Smooth muscle cell (in vitro differentiated cells): ENCODE results near the gene ALDH4A1. TPM values are rescaled to one million over a fixed set of nuclear protein-coding genes. Genes with fewer than 3 reads are reported as not detected.

Source experiments
- DNase-seq: peaks from one replicate; lab custom pipeline; 2025; ENCODE audit not compliant: unreplicated experiment; lab: John Stamatoyannopoulos, UW
- H2AFZ ChIP-seq: fragments of 200-600 bp; sonication (generic); 2 replicates; pipeline ENCODE4 v1.6.0; 2016; ENCODE audit warnings: antibody characterized with exemption, low read depth, mild to moderate bottlenecking
- H3F3A ChIP-seq: fragments of 200-600 bp; sonication (generic); 2 replicates; pipeline ENCODE4 v1.6.0; 2017; ENCODE audit warnings: antibody characterized with exemption, low read depth
- H3K27ac ChIP-seq: fragments of 200-600 bp; sonication (generic); 2 replicates; pipeline ENCODE4 v1.5.1; 2016; ENCODE audit warnings: low read depth, mild to moderate bottlenecking
- H3K27me3 ChIP-seq: fragments of 200-600 bp; sonication (generic); 2 replicates; pipeline ENCODE4 v1.6.1; 2016; ENCODE audit warnings: low read depth, mild to moderate bottlenecking
- H3K36me3 ChIP-seq: fragments of 200-600 bp; sonication (generic); 2 replicates; pipeline ENCODE4 v1.5.1; 2016; ENCODE audit warnings: low read depth
- H3K4me1 ChIP-seq: fragments of 200-600 bp; sonication (generic); 2 replicates; pipeline ENCODE4 v1.5.1; 2016; ENCODE audit warnings: low read depth
- H3K4me2 ChIP-seq: fragments of 200-600 bp; sonication (generic); 2 replicates; pipeline ENCODE4 v1.6.0; 2016; ENCODE audit warnings: mild to moderate bottlenecking
- H3K4me3 ChIP-seq: fragments of 200-600 bp; sonication (generic); 2 replicates; pipeline ENCODE4 v1.5.1; 2016; ENCODE audit warnings: mild to moderate bottlenecking
- H3K79me2 ChIP-seq: fragments of 200-600 bp; sonication (generic); 2 replicates; pipeline ENCODE4 v1.6.0; 2016; ENCODE audit warnings: low read depth, mild to moderate bottlenecking
- H3K9ac ChIP-seq: fragments of 200-600 bp; sonication (generic); 2 replicates; pipeline ENCODE4 v1.6.0; 2016; ENCODE audit warnings: low read depth
- H3K9me3 ChIP-seq: fragments of 200-600 bp; sonication (generic); replicated peaks from 2 replicates; pipeline ENCODE4 v1.5.1; 2016; ENCODE audit warnings: low read depth
- H4K20me1 ChIP-seq: fragments of 200-600 bp; sonication (generic); 2 replicates; pipeline ENCODE4 v1.6.0; 2016; ENCODE audit warnings: low read depth
- WGBS: methylation state at CpG from one replicate; pipeline ENCODE4 v1.1.7; 2016; ENCODE audit warnings: low lambda C conversion rate; 5-methylcytosine and 5-hydroxymethylcytosine counted together
- polyA plus RNA-seq: library from polyadenylated mRNA; unstranded; fragments of >200 nt; fragmentation: Nextera tagmentation; extraction: Ambion mirVana; gene quantifications from 2 replicates; pipeline ENCODE4 v1.2.1, GENCODE V29; 2016
- total RNA-seq: library from RNA; depleted of rRNA; stranded (reverse); fragments of >200 nt; gene quantifications from 2 replicates; pipeline ENCODE4 v1.2.3, GENCODE V29; 2014
- TF ChIP-seq, protein P1 (sequence below): fragments of 200-600 bp; sonication (generic); IDR thresholded peaks from 2 replicates; pipeline ENCODE4 v1.5.1; 2017; ENCODE audit warnings: borderline replicate concordance, mild to moderate bottlenecking, antibody characterized with exemption; ENCODE audit not compliant: insufficient read depth, poor library complexity, severe bottlenecking

Gene ALDH4A1
- total and polyA plus RNA-seq, 2 experiments from 2014 or later, result 4.8 to 7.2 TPM

GRCh38 chr1:18913065-18913835 lies 10.9 kb upstream of the ALDH4A1 start:
- peaks cover 15% of the 10 kb centered on the region for H3K79me2 ChIP-seq
- H4K20me1 ChIP-seq, result peaks cover 16% of the 10 kb centered on the region
- DNase-seq, result peak; percentile 66
- no peaks in the 10 kb centered on the region for H3K27me3 ChIP-seq
- H3K9ac ChIP-seq, result no peak overlapping the region
- no peak overlapping the region for H3K4me3 ChIP-seq
- 44% methylated on average over 21 of the region's 22 CpGs for WGBS
- no peak overlapping the region for H3K27ac ChIP-seq
- H2AFZ ChIP-seq, result no peak overlapping the region
- no peaks in the 10 kb centered on the region for H3K36me3 ChIP-seq
- TF ChIP-seq, protein P1, sequence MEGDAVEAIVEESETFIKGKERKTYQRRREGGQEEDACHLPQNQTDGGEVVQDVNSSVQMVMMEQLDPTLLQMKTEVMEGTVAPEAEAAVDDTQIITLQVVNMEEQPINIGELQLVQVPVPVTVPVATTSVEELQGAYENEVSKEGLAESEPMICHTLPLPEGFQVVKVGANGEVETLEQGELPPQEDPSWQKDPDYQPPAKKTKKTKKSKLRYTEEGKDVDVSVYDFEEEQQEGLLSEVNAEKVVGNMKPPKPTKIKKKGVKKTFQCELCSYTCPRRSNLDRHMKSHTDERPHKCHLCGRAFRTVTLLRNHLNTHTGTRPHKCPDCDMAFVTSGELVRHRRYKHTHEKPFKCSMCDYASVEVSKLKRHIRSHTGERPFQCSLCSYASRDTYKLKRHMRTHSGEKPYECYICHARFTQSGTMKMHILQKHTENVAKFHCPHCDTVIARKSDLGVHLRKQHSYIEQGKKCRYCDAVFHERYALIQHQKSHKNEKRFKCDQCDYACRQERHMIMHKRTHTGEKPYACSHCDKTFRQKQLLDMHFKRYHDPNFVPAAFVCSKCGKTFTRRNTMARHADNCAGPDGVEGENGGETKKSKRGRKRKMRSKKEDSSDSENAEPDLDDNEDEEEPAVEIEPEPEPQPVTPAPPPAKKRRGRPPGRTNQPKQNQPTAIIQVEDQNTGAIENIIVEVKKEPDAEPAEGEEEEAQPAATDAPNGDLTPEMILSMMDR, result peak; percentile 87
- H3F3A ChIP-seq, result peaks cover 3% of the 10 kb centered on the region
- H3K4me1 ChIP-seq, result no peaks in the 10 kb centered on the region
- no peaks in the 10 kb centered on the region for H3K9me3 ChIP-seq
- no peak overlapping the region for H3K4me2 ChIP-seq

DNA sequence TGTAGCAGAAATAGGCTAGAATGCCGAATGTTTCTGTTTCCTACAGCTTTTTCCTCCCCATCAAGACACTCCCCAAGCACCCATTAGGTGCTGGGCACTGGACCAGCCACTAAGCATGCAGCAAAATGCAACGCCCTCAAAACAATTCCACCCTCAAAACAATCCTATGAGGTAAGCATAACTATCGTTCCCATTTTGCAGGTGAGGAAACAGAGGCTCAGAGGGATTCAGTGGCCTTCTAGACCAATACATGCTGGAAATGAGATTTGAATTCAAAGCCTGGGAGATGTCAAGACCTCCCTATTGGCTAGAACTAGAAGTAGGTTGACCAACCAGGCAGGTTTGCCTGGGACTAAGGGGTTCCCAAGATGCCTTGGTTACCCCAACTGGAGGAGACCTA lies 10.2 kb upstream of the ALDH4A1 start:
- 93% methylated on average over 3 of the region's 3 CpGs for WGBS
- no peaks in the 10 kb centered on the region for H3K4me1 ChIP-seq
- H3K36me3 ChIP-seq, result no peaks in the 10 kb centered on the region

GRCh38 chr1:18908911-18909771 lies 6.8 kb upstream of the ALDH4A1 start:
- no peak for DNase-seq
- WGBS, result 46% methylated on average over 17 of the region's 17 CpGs
- Histone ChIP-seq H3K4me3 (no peak overlapping the region), H3K4me1 (no peaks in the 10 kb centered on the region), H3K79me2 (peaks cover 7% of the 10 kb centered on the region), H3K9ac (no peak overlapping the region), H3K27ac (no peak overlapping the region), H3K27me3 (no peaks in the 10 kb centered on the region), H3F3A (peaks cover 3% of the 10 kb centered on the region), H2AFZ (no peak overlapping the region), H3K36me3 (no peaks in the 10 kb centered on the region), H4K20me1 (peaks cover 31% of the 10 kb centered on the region), H3K9me3 (no peaks in the 10 kb centered on the region), H3K4me2 (no peak overlapping the region)
- TF ChIP-seq, protein P1, result no peak

More for the DNA sequence above, 10.2 kb upstream of the ALDH4A1 start:
- Histone ChIP-seq H3K79me2 (peaks cover 11% of the 10 kb centered on the region), H3K27ac (no peak overlapping the region), H4K20me1 (peaks cover 16% of the 10 kb centered on the region), H2AFZ (no peak overlapping the region), H3K27me3 (no peaks in the 10 kb centered on the region), H3K9me3 (no peaks in the 10 kb centered on the region), H3K4me2 (no peak overlapping the region), H3K9ac (no peak overlapping the region), H3K4me3 (no peak overlapping the region), H3F3A (peaks cover 3% of the 10 kb centered on the region)
- no peak for DNase-seq
- TF ChIP-seq, protein P1, result no peak
